K562 (cell line): Measurements from ENCODE around the gene ZBP1.

Source experiments
- E2F4 ChIP-seq: sonication (generic); formaldehyde crosslinking; IDR thresholded peaks from 2 replicates; pipeline ENCODE4 v1.8.0; 2022; ENCODE audit warnings: mild to moderate bottlenecking, low read depth, missing genetic modification reagents
- GATA2 ChIP-seq: sonication (generic); formaldehyde crosslinking; IDR thresholded peaks from 2 replicates; pipeline ENCODE4 v1.4.0; 2020; ENCODE audit warnings: mild to moderate bottlenecking, missing genetic modification reagents
- PATZ1 ChIP-seq: fragments of 250-450 bp; sonication (Bioruptor Pico); IDR thresholded peaks from 2 replicates; pipeline ENCODE4 v1.5.0; 2020; ENCODE audit warnings: mild to moderate bottlenecking, borderline replicate concordance
- POLR2A ChIP-seq: fragments of 450-650 bp; conservative IDR thresholded peaks from 2 replicates; pipeline ENCODE4 v1.6.1; 2016
- POLR2G ChIP-seq: fragments of 200-400 bp; formaldehyde crosslinking; IDR thresholded peaks from 2 replicates; pipeline ENCODE4 v1.6.1; 2017; ENCODE audit warnings: low read depth, mild to moderate bottlenecking, antibody characterized with exemption, low read length, moderate library complexity
- RBBP5 ChIP-seq: fragments of 200-600 bp; sonication (generic); IDR thresholded peaks from 2 replicates; pipeline ENCODE4 v1.6.1; 2012; ENCODE audit warnings: borderline replicate concordance, mild to moderate bottlenecking, low read length, control low read depth, inconsistent platforms; ENCODE audit not compliant: insufficient read depth, poor library complexity, severe bottlenecking
- REST ChIP-seq, 2 experiments: fragments of 450-650 bp; formaldehyde crosslinking in 1 of 2; IDR thresholded peaks; 2 replicates each; pipeline versions ENCODE4 v1.4.0 to v1.6.1; 2014 to 2020; ENCODE audit warnings: mild to moderate bottlenecking in 2 of 2, borderline replicate concordance in 1 of 2, low read depth in 1 of 2
- SMC3 ChIP-seq: conservative IDR thresholded peaks from 2 replicates; pipeline ENCODE4 v1.6.1; 2011; ENCODE audit warnings: low read depth, low read length, improper control_type of control experiment; ENCODE audit not compliant: insufficient read depth
- TCF7 ChIP-seq: sonication (generic); IDR thresholded peaks from 2 replicates; pipeline ENCODE4 v1.6.1; 2016; ENCODE audit warnings: antibody characterized with exemption, borderline replicate concordance
- XRCC4 ChIP-seq: IDR thresholded peaks from one replicate; pipeline ENCODE4 v1.6.1; 2011; ENCODE audit not compliant: insufficient read depth, insufficient read length; ENCODE audit errors: extremely low read depth
- YY1 ChIP-seq, 3 experiments: IDR thresholded peaks; 2 replicates each; pipeline ENCODE4 v1.6.1; 2011; ENCODE audit warnings: low read length in 2 of 3, mild to moderate bottlenecking in 2 of 3, moderate library complexity in 2 of 3, borderline replicate concordance in 1 of 3, control low read depth in 1 of 3, low read depth in 1 of 3; ENCODE audit not compliant: insufficient read depth in 3 of 3, insufficient replicate concordance in 2 of 3, control insufficient read depth in 1 of 3, insufficient read length in 1 of 3; ENCODE audit errors: extremely low read depth in 1 of 3
- ZFP36 ChIP-seq: fragments of 150-350 bp; IDR thresholded peaks from 2 replicates; pipeline ENCODE4 v1.6.1; 2018; ENCODE audit warnings: low read length, low read depth; ENCODE audit not compliant: partially characterized antibody
- ZKSCAN3 ChIP-seq: fragments of 250-450 bp; sonication (Bioruptor Pico); IDR thresholded peaks from 2 replicates; pipeline ENCODE4 v1.4.0; 2020
- ZNF277 ChIP-seq: fragments of 250-450 bp; sonication (Bioruptor Pico); IDR thresholded peaks from 2 replicates; pipeline ENCODE4 v1.8.0; 2022; ENCODE audit warnings: inconsistent platforms, mild to moderate bottlenecking, moderate library complexity, borderline replicate concordance

GRCh38 chr20:57573894-57574293 lies 46.3 kb downstream of the ZBP1 start:
- TF ChIP-seq RBBP5 (no peak), POLR2A (no peak), XRCC4 (no peak), POLR2G (no peak), YY1 (IDR thresholded peaks at IDR 0.05; ENCODE audit: borderline replicate concordance in 1 of 3, control insufficient read depth in 1 of 3, extremely low read depth in 1 of 3, insufficient read depth in 3 of 3, insufficient read length in 1 of 3, insufficient replicate concordance in 2 of 3, low read depth in 1 of 3, low read length in 2 of 3) (no peak), TCF7 (no peak), SMC3 (no peak), ZFP36 (no peak), ZKSCAN3 (CRISPR knock-in tag) (no peak), REST (IDR thresholded peaks at IDR 0.05; ENCODE audit: borderline replicate concordance) (no peak), REST (CRISPR knock-in tag; IDR thresholded peaks at IDR 0.05; ENCODE audit: low read depth) (no peak), ZNF277 (no peak), PATZ1 (CRISPR knock-in tag) (no peak), GATA2 (CRISPR knock-in tag) (no peak), E2F4 (no peak)
